ENCODE data around the gene ACAA1.

DNA sequence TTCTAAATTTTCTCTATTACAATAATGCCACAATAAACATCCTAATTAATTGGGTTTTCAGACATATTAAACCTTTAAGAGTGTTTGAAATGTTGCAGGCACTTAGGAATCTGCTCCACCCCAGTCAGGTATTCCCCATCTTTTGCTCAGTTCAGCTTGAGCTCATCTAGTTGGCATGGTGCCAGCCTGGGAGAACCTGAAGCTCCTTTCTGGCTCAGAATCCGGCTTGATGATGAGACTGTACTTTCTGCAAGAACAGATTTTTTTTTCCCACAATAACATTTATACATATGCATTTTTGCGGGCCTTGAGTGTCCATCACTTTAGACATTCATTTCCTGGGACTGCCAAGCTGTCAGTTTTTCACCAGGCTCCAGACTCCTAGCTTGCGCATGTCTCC is 20.7 kb upstream of the ACAA1 start:
- TF ChIP-seq, protein P1, sequence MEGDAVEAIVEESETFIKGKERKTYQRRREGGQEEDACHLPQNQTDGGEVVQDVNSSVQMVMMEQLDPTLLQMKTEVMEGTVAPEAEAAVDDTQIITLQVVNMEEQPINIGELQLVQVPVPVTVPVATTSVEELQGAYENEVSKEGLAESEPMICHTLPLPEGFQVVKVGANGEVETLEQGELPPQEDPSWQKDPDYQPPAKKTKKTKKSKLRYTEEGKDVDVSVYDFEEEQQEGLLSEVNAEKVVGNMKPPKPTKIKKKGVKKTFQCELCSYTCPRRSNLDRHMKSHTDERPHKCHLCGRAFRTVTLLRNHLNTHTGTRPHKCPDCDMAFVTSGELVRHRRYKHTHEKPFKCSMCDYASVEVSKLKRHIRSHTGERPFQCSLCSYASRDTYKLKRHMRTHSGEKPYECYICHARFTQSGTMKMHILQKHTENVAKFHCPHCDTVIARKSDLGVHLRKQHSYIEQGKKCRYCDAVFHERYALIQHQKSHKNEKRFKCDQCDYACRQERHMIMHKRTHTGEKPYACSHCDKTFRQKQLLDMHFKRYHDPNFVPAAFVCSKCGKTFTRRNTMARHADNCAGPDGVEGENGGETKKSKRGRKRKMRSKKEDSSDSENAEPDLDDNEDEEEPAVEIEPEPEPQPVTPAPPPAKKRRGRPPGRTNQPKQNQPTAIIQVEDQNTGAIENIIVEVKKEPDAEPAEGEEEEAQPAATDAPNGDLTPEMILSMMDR (IDR thresholded peaks at IDR 0.05 in 8 of 11, conservative IDR thresholded peaks at IDR 0.05 in 3 of 11): no peak
- no peak for TF ChIP-seq POLR2A (IDR thresholded peaks at IDR 0.05)
